CD4-positive, alpha-beta T cell treated with Interleukin-1 beta for 1 hour (primary cell): ENCODE measurements around the gene DLX5.

Experiments
- DNase-seq, 2 donors: peaks; one replicate each; pipeline ENCODE4 v3.0.0-alpha.2; 2020 to 2022

The DLX5 gene

GRCh38 chr7:97005183-97006054, 19.2 kb downstream of the DLX5 start, which contains the start of gene DLX6:
Gene DLX6, plus strand, starts transcription at chr7:97005553. Its CDS starts 425 bp downstream, at chr7:97005978.
- peak; percentile 15 to 20 for DNase-seq

- DNase-seq = no peak
These were observed 20.1 kb downstream of the DLX5 start for GRCh38 chr7:97004247-97005182.

GRCh38 chr7:97003262-97004246, 21.1 kb downstream of the DLX5 start:
- no peak for DNase-seq

- no peak for DNase-seq
These were observed 21.9 kb downstream of the DLX5 start for GRCh38 chr7:97002555-97003261.

- DNase-seq = no peak
These were observed 22.7 kb downstream of the DLX5 start for GRCh38 chr7:97001656-97002554.

- no peak for DNase-seq
These were observed 23.4 kb downstream of the DLX5 start for GRCh38 chr7:97001221-97001620.

- no peak for DNase-seq
These were observed 25.9 kb downstream of the DLX5 start for GRCh38 chr7:96998744-96999143.

GRCh38 chr7:96998333-96998732, 26.3 kb downstream of the DLX5 start:
- DNase-seq = no peak

- no peak for DNase-seq
These were observed 27.1 kb downstream of the DLX5 start for GRCh38 chr7:96997512-96998032.

- no peak for DNase-seq
These were observed 27.6 kb downstream of the DLX5 start for GRCh38 chr7:96996958-96997511.

- DNase-seq = no peak
These were observed 28.3 kb downstream of the DLX5 start for GRCh38 chr7:96996111-96996957.

GRCh38 chr7:96995406-96996110, 29.1 kb downstream of the DLX5 start:
- DNase-seq = no peak

- DNase-seq = no peak
These were observed 30.7 kb downstream of the DLX5 start for GRCh38 chr7:96993980-96994379.

GRCh38 chr7:96993094-96993865, 31.4 kb downstream of the DLX5 start:
- DNase-seq = no peak

GRCh38 chr7:96992192-96993005, 32.2 kb downstream of the DLX5 start:
- DNase-seq = no peak

- no peak for DNase-seq
These were observed 33.0 kb downstream of the DLX5 start for GRCh38 chr7:96991546-96992191.
